ENCODE results near the gene ITPR2.

Gene ITPR2

DNA sequence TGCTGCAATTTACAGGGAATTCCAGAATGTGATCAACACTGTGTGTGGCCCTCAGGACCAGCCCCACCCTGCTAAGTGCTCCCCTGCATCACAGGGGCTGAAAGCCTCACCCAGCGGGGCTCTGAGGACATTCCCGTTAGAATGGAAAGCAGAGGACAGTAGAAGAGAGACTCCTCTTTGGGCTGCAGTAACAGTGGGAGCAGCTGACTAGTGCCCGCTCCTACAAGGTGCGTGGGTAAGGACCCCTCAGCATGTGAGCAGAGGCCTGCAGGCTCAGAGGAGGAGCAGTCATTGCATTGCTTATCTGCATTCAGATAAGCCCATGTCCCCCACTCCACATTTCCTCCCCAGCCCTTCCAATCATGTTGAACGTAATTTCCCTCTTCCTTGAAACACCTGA is 120.1 kb downstream of the ITPR2 start:
- Histone ChIP-seq H3K9me3 (ENCODE audit: control insufficient read depth, insufficient read depth, low read length) (no peaks in the 10 kb centered on the region), H3K9ac (ENCODE audit: low read depth, low read length) (no peak overlapping the region), H3K27ac (ENCODE audit: low read depth, low read length) (no peak overlapping the region), H3K4me3 (ENCODE audit: low read depth, low read length) (no peak overlapping the region), H3K36me3 (ENCODE audit: control insufficient read depth, insufficient read depth, low read length) (peaks cover 13% of the 10 kb centered on the region), H3K27me3 (ENCODE audit: control insufficient read depth, insufficient read depth, low read length) (no peaks in the 10 kb centered on the region), H3K4me1 (ENCODE audit: control insufficient read depth, insufficient read depth, low read length) (peaks cover 18% of the 10 kb centered on the region; the same call in 1 of the 2 replicates)

DNA sequence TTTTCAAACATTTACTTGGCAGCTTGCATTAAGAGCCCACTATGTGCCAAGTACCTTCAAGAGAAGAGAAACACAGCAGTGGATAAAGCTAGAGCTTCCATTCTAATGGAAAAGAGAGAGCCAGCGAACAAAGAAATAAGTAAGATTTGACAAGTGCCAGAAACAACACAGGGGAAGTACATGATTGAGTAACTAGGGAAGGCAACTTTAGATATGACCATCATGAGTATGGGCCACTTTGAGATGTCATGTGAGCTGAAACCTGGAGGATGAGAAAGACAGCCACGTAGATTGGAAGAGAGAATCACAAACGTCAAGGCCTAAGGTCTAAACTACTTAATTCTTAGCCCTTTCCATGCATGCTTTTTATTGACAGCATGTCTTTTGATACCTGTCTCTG is 121.4 kb downstream of the ITPR2 start:
- no peaks in the 10 kb centered on the region for H3K27me3 ChIP-seq (ENCODE audit: control insufficient read depth, insufficient read depth, low read length)
- no peak overlapping the region for H3K9ac ChIP-seq (ENCODE audit: low read depth, low read length)
- H3K4me3 ChIP-seq (ENCODE audit: low read depth, low read length) = no peak overlapping the region
- H3K4me1 ChIP-seq (ENCODE audit: control insufficient read depth, insufficient read depth, low read length) = peaks cover 18% of the 10 kb centered on the region; the same call in 1 of the 2 replicates
- no peaks in the 10 kb centered on the region for H3K9me3 ChIP-seq (ENCODE audit: control insufficient read depth, insufficient read depth, low read length)
- no peak overlapping the region for H3K27ac ChIP-seq (ENCODE audit: low read depth, low read length)
- H3K36me3 ChIP-seq (ENCODE audit: control insufficient read depth, insufficient read depth, low read length) = peaks cover 13% of the 10 kb centered on the region

DNA sequence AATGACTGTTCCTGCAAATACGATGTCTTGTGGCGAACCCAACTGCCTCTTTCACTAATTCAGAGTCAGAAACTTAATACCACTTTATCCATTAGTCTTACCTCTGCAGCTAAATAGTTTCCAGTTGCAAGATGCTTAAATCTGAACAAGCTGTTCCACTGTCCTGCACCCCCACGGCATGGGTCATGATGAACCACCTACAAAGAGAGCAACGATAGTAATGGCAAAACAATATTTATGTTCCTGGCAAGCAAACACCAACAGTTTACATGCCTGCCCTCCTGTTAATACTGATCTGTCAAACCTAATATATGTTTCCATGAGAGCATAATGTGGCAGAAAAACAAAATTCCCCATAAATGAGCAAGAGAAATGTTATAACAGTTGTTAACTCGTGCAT is 121.9 kb downstream of the ITPR2 start:
- H3K27ac ChIP-seq (ENCODE audit: low read depth, low read length) = no peak overlapping the region
- H3K9ac ChIP-seq (ENCODE audit: low read depth, low read length) = no peak overlapping the region
- H3K4me1 ChIP-seq (ENCODE audit: control insufficient read depth, insufficient read depth, low read length) = peaks cover 18% of the 10 kb centered on the region; the same call in 1 of the 2 replicates

DNA sequence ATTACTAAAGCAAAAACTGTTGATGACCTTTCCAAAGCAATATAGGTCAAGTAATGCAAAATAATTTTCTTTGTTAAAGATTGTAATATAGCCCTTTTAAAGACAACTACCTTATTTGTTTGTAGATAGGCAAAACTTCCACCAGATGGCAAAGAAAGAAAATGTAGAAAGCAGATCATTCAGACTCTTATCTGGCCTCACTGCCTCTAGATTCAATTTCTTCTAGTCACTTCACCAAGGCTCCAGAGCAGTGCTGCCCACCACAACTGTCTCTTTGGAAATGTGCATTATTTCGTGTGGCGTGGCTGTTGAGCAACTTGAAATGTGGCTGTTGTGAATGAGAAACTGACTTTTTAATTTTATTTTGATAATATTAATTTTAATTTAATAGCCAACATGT is 127.1 kb downstream of the ITPR2 start:
- Histone ChIP-seq H3K27ac (ENCODE audit: low read depth, low read length) (no peak overlapping the region), H3K4me1 (ENCODE audit: control insufficient read depth, insufficient read depth, low read length) (peaks cover 18% of the 10 kb centered on the region; the same call in 1 of the 2 replicates), H3K9ac (ENCODE audit: low read depth, low read length) (no peak overlapping the region)

More for the DNA sequence above, 121.9 kb downstream of the ITPR2 start:
- Histone ChIP-seq H3K27me3 (ENCODE audit: control insufficient read depth, insufficient read depth, low read length) (no peaks in the 10 kb centered on the region), H3K36me3 (ENCODE audit: control insufficient read depth, insufficient read depth, low read length) (peaks cover 13% of the 10 kb centered on the region), H3K9me3 (ENCODE audit: control insufficient read depth, insufficient read depth, low read length) (no peaks in the 10 kb centered on the region), H3K4me3 (ENCODE audit: low read depth, low read length) (no peak overlapping the region)

DNA sequence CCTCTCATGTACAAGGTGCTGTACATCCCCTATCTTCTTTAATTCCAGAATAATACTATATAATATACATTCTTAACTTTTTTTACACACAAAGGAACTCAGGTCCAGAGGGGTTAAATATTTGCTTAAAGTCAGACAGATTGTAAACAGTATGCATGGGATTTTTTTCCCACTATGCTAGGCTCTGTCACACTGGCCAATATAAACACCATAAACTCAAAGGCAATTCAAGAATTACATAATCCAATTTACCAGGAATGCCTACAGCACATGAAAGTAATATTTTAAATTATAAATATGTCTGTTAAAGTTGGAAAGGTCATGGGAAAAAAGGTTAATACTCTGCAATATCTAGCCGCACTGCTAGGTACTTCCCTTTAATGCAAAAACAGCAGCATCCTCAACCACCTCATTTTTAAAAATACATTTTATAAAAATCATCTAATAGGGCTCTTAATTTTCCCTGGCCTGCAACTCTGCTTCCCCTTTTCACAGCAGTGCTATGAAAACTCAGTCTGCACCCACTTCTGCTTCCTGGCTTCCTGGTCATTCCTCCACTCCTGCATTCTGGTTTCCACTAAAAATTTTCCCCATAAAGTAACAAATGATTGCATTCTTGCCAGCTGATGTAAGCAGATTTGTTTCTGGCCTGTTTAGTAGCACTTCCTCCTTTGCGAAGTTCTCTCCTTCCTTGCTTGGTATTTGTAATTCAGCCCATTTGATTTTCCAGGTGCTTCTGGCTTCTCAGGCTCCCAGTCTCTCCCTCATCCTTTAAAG is 128.1 kb downstream of the ITPR2 start:
- no peak overlapping the region for H3K4me3 ChIP-seq (ENCODE audit: low read depth, low read length)
- H3K9me3 ChIP-seq (ENCODE audit: control insufficient read depth, insufficient read depth, low read length) = no peaks in the 10 kb centered on the region
- H3K4me1 ChIP-seq (ENCODE audit: control insufficient read depth, insufficient read depth, low read length) = peaks cover 13% of the 10 kb centered on the region; the same call in 1 of the 2 replicates
- H3K9ac ChIP-seq (ENCODE audit: low read depth, low read length) = no peak overlapping the region; the same call in 1 of the 2 replicates
- peak overlapping the region; percentile 33 for H3K27ac ChIP-seq (ENCODE audit: low read depth, low read length)
- H3K27me3 ChIP-seq (ENCODE audit: control insufficient read depth, insufficient read depth, low read length) = no peaks in the 10 kb centered on the region
- no peaks in the 10 kb centered on the region for H3K36me3 ChIP-seq (ENCODE audit: control insufficient read depth, insufficient read depth, low read length)

More for the DNA sequence above, 127.1 kb downstream of the ITPR2 start:
- no peaks in the 10 kb centered on the region for H3K9me3 ChIP-seq (ENCODE audit: control insufficient read depth, insufficient read depth, low read length)
- no peaks in the 10 kb centered on the region for H3K27me3 ChIP-seq (ENCODE audit: control insufficient read depth, insufficient read depth, low read length)
- H3K4me3 ChIP-seq (ENCODE audit: low read depth, low read length) = no peak overlapping the region
- H3K36me3 ChIP-seq (ENCODE audit: control insufficient read depth, insufficient read depth, low read length) = no peaks in the 10 kb centered on the region

DNA sequence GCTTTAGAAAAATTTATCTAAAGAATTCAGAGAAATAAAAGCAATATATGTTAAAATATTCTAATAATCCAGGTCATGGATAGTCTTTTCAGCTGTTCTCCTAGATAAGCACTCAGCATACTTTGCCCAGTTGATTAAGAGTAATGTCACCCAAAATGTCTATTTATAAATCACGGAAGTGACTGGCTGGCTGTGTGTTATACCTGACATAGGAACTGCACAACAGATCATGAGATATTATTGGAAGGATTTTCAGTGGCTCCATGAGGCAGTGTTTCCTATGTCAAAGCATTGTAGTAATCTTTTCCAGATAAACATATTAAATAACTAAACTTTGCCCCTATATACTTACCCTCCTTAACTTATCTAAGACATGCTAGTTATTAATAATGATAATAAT is 128.8 kb downstream of the ITPR2 start:
- Histone ChIP-seq H3K27ac (ENCODE audit: low read depth, low read length) (no peak overlapping the region), H3K4me3 (ENCODE audit: low read depth, low read length) (no peak overlapping the region)

DNA sequence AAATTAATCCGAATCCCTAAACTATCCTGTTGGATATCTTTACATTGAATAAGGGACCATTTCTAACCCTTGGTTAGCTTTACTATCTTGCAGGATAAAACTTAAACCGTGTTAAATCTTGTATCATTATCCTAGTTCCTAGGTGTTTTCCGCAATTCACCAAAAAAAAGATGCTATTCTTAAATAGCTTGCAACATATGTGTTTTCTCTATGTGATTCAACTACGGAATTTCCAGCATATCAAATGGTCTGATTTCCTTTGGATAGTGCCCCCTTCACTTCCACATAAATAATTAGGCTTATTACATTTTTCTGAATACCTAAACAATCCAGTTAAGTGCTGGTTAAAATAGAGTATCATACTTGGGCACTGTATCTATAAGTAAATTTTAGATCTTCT is 130.3 kb downstream of the ITPR2 start:
- Histone ChIP-seq H3K27me3 (ENCODE audit: control insufficient read depth, insufficient read depth, low read length) (no peaks in the 10 kb centered on the region), H3K27ac (ENCODE audit: low read depth, low read length) (no peak overlapping the region), H3K9me3 (ENCODE audit: control insufficient read depth, insufficient read depth, low read length) (no peaks in the 10 kb centered on the region), H3K9ac (ENCODE audit: low read depth, low read length) (no peak overlapping the region), H3K4me1 (ENCODE audit: control insufficient read depth, insufficient read depth, low read length) (peaks cover 13% of the 10 kb centered on the region; the same call in 1 of the 2 replicates), H3K36me3 (ENCODE audit: control insufficient read depth, insufficient read depth, low read length) (no peaks in the 10 kb centered on the region), H3K4me3 (ENCODE audit: low read depth, low read length) (no peak overlapping the region)

More for the DNA sequence above, 128.8 kb downstream of the ITPR2 start:
- H3K9ac ChIP-seq (ENCODE audit: low read depth, low read length) = no peak overlapping the region
- no peaks in the 10 kb centered on the region for H3K27me3 ChIP-seq (ENCODE audit: control insufficient read depth, insufficient read depth, low read length)
- H3K4me1 ChIP-seq (ENCODE audit: control insufficient read depth, insufficient read depth, low read length) = peaks cover 13% of the 10 kb centered on the region; the same call in 1 of the 2 replicates
- no peaks in the 10 kb centered on the region for H3K9me3 ChIP-seq (ENCODE audit: control insufficient read depth, insufficient read depth, low read length)
- no peaks in the 10 kb centered on the region for H3K36me3 ChIP-seq (ENCODE audit: control insufficient read depth, insufficient read depth, low read length)

DNA sequence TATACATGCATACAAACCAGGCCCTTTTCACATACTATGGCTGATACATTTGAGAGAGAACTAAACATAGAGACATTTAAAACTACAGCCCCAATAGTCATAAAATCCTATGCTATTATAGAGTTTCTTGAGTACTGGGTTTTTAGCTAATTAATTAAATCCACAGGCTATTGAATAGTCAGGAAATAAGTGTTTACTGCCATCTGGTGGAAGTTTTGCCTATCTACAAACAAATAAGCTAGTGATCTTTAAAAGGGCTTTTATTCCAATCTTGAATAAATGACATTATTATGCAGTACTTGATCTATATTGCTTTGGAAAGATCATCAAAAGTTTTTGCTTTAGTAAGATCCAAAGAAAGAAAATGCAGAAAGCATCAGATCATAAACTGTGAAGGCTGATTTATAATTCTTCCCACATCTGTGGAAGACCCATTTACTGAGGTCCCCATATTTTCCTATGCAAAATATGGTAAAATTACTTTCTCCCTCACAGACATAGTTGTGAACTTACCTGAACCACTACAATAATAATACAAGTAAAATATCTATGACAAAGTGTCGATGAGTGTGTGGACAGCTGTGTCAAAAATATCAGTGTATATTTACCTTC is 131.3 kb downstream of the ITPR2 start:
- Histone ChIP-seq H3K4me1 (ENCODE audit: control insufficient read depth, insufficient read depth, low read length) (peaks cover 13% of the 10 kb centered on the region; the same call in 1 of the 2 replicates), H3K36me3 (ENCODE audit: control insufficient read depth, insufficient read depth, low read length) (no peaks in the 10 kb centered on the region), H3K9me3 (ENCODE audit: control insufficient read depth, insufficient read depth, low read length) (no peaks in the 10 kb centered on the region), H3K27ac (ENCODE audit: low read depth, low read length) (no peak overlapping the region), H3K9ac (ENCODE audit: low read depth, low read length) (no peak overlapping the region), H3K4me3 (ENCODE audit: low read depth, low read length) (no peak overlapping the region), H3K27me3 (ENCODE audit: control insufficient read depth, insufficient read depth, low read length) (no peaks in the 10 kb centered on the region)

DNA sequence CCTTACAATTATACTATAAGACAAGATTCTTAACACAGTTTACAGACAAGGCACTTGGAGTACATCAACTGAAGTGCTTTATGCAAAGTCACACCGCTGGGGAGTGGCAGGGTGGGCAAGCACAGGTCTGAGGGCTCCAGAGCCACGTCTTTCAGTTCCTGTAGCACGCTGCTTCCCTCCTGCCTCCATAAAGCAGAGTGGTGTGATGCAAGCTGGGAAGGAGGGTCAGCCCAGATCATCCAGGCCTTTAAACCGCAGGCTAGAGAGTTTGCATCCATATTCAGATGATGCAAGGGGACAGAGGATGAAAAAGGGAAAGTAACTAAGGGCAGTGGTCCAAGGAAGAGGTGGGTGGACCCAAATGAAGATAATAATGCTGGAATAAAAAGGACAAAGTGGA is 132.6 kb downstream of the ITPR2 start:
- no peak overlapping the region for H3K27ac ChIP-seq (ENCODE audit: low read depth, low read length)
- no peak overlapping the region for H3K4me3 ChIP-seq (ENCODE audit: low read depth, low read length)
- no peaks in the 10 kb centered on the region for H3K27me3 ChIP-seq (ENCODE audit: control insufficient read depth, insufficient read depth, low read length)
- H3K36me3 ChIP-seq (ENCODE audit: control insufficient read depth, insufficient read depth, low read length) = 0 out of 2 replicates have a peak, but pooled peaks cover 6% of the 10 kb centered on the region
- no peak overlapping the region for H3K9ac ChIP-seq (ENCODE audit: low read depth, low read length)
- no peaks in the 10 kb centered on the region for H3K9me3 ChIP-seq (ENCODE audit: control insufficient read depth, insufficient read depth, low read length)
- peaks cover 9% of the 10 kb centered on the region; the same call in 1 of the 2 replicates for H3K4me1 ChIP-seq (ENCODE audit: control insufficient read depth, insufficient read depth, low read length)

DNA sequence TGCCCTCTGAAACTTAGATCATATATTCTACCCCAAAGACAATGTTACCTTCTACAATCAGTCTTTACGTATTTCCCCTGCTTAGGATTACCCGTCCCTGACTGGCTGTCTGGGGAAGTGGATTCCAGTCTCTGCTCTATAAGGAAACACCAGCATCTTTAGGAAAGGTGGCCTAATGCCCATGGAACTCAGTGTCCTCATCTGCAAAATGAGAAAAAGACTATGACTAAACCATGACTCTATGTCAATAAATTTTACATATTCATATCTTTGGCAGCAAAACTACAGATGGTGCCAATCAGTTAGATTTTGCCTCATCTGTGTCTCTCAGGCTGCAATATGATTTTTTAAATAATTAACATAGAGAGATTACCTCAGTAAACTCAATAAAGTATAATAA is 133.8 kb downstream of the ITPR2 start:
- no peak overlapping the region for H3K4me3 ChIP-seq (ENCODE audit: low read depth, low read length)
- 0 out of 2 replicates have a peak, but pooled peaks cover 6% of the 10 kb centered on the region for H3K36me3 ChIP-seq (ENCODE audit: control insufficient read depth, insufficient read depth, low read length)
- no peaks in the 10 kb centered on the region for H3K9me3 ChIP-seq (ENCODE audit: control insufficient read depth, insufficient read depth, low read length)
- H3K4me1 ChIP-seq (ENCODE audit: control insufficient read depth, insufficient read depth, low read length) = peaks cover 3% of the 10 kb centered on the region; the same call in 1 of the 2 replicates
- no peak overlapping the region for H3K27ac ChIP-seq (ENCODE audit: low read depth, low read length)
- H3K9ac ChIP-seq (ENCODE audit: low read depth, low read length) = no peak overlapping the region
- no peaks in the 10 kb centered on the region for H3K27me3 ChIP-seq (ENCODE audit: control insufficient read depth, insufficient read depth, low read length)

DNA sequence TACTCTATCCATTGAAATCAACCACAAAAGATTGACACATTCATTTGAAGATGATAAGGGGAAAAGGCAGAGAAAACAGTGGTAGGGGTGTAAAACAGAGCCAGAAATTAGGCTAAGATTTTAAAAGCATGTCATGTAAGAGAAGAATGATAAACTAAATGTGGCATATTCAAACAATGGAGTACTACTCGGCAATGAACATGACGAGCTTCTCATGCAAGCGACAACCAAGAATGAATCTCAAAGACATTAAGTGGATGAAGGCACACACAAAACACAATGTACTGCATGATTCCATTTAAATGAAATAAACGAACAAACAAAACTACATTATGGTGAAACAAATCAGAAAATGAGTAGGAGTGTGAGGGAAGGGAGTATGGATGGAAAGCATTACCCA is 134.8 kb downstream of the ITPR2 start:
- Histone ChIP-seq H3K36me3 (ENCODE audit: control insufficient read depth, insufficient read depth, low read length) (0 out of 2 replicates have a peak, but pooled peaks cover 6% of the 10 kb centered on the region), H3K9ac (ENCODE audit: low read depth, low read length) (no peak overlapping the region)

More for the DNA sequence above, 134.8 kb downstream of the ITPR2 start:
- H3K27me3 ChIP-seq (ENCODE audit: control insufficient read depth, insufficient read depth, low read length) = no peaks in the 10 kb centered on the region
- H3K4me3 ChIP-seq (ENCODE audit: low read depth, low read length) = no peak overlapping the region
- H3K4me1 ChIP-seq (ENCODE audit: control insufficient read depth, insufficient read depth, low read length) = peaks cover 3% of the 10 kb centered on the region; the same call in 1 of the 2 replicates
- H3K27ac ChIP-seq (ENCODE audit: low read depth, low read length) = no peak overlapping the region
- no peaks in the 10 kb centered on the region for H3K9me3 ChIP-seq (ENCODE audit: control insufficient read depth, insufficient read depth, low read length)

All from HUES48 (cell line).